Astrocyte of the spinal cord (primary cell): ENCODE results near the gene LZTR1.
"Not testable (repeated sequence)": the region's sequence is repeated elsewhere in the genome, so short reads cannot be mapped to it uniquely, and the experiment has no call there.

Source experiments
- DNase-seq: peaks from one replicate; pipeline ENCODE4 v3.0.0; 2011; ENCODE audit warnings: low read depth, low spot score
- H3K4me3 ChIP-seq: 2 replicates; pipeline ENCODE4 v1.5.1; 2011; ENCODE audit warnings: low read depth, mild to moderate bottlenecking, low read length, moderate library complexity
- in situ Hi-C: cut with HindIII; loops from 2 replicates; pipeline ENCODE4 v1.10.0; 2017; ENCODE audit warnings: low sequenced_read_pairs
- TF ChIP-seq, protein P1 (sequence below): IDR thresholded peaks from 2 replicates; pipeline ENCODE4 v1.5.1; 2012; ENCODE audit warnings: low read depth, mild to moderate bottlenecking, low read length, inconsistent platforms

LZTR1 gene

DNA sequence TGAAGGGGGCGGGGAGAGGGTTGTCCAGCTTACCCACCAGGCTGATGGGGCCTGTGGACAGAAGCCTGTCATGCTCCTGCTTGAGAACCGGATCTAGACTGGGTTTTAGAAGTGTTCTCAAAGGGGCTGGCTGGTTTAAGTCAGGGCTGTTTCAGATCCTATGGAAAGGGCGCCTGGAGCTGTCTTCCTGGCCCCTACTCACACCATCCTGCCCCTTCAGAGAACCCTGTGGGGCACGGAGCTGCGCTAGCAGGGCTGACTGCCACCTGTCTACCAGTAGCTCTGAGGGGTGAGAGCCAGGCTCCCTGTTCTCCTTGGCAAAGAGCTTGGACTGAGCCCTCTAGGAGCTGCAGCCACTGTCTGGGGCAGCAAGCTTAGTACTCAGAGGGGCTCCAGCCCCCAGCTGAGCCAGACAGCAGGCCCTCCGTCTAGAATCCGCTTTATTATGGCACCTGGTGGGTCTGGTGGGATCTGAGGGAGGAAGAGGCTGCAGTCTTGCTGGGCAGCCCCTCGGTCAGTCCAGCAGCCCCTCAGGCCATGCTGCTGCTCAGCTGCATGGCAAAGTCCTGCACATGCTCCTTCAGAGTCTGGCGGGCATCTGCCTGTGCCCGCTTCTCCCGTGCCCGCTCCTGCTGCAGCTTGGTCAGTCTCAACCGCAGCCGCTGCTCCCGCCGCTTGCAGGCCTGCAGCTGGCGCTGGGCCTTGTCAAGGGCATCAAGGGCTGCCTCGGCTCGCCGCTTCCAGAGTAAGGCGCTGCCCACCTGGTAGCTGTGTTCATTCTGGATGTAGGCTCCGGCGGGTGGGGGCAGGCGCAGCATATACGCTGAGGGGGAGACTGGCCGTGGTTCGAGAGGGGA is 17.5 kb downstream of the LZTR1 start:
- no peak for DNase-seq
- in situ Hi-C loops = no loop called here
- no peak overlapping the region for H3K4me3 ChIP-seq
- TF ChIP-seq, protein P1, sequence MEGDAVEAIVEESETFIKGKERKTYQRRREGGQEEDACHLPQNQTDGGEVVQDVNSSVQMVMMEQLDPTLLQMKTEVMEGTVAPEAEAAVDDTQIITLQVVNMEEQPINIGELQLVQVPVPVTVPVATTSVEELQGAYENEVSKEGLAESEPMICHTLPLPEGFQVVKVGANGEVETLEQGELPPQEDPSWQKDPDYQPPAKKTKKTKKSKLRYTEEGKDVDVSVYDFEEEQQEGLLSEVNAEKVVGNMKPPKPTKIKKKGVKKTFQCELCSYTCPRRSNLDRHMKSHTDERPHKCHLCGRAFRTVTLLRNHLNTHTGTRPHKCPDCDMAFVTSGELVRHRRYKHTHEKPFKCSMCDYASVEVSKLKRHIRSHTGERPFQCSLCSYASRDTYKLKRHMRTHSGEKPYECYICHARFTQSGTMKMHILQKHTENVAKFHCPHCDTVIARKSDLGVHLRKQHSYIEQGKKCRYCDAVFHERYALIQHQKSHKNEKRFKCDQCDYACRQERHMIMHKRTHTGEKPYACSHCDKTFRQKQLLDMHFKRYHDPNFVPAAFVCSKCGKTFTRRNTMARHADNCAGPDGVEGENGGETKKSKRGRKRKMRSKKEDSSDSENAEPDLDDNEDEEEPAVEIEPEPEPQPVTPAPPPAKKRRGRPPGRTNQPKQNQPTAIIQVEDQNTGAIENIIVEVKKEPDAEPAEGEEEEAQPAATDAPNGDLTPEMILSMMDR = no peak

DNA sequence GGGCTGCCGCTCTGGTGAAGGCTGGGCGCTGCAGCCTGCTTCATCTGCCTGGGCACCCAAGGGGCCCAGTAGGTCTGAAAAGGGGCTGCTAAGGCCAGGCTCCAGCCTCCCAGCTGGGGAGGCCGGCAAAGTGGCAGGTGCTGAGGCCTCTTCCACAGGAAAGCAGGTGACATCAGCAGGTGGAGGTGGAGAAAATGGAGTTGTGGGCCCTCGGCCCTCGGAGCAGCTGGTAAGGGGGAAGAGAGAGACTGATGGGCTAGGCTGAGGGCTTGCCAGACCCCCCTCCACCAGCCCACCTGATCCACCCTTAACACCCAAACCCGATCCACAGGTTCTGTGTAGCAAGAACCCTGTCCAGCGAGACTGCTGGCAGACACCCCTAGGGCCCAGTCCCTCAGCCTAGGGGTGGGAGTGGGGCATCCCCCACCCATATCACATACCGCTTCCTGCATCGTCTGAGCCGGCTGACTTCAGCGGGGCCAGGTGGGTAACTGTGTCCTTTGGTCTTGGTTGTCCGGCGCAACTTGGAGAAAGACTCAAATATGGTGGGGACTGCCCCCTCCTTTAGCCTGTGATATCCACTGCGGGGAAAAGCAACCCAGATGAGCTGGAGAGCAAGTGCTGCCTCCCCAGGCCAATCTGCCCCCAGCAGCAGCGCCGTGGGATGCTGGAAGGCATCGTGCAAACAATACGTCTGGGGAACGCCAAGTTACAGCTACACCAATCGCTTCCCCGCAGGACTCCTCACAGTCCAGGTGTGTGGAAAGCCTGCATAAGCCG is 18.3 kb downstream of the LZTR1 start:
- H3K4me3 ChIP-seq = peak overlapping the region; percentile 75
- TF ChIP-seq, protein P1 = no peak
- DNase-seq = no peak
- in situ Hi-C loops = no loop called here

DNA sequence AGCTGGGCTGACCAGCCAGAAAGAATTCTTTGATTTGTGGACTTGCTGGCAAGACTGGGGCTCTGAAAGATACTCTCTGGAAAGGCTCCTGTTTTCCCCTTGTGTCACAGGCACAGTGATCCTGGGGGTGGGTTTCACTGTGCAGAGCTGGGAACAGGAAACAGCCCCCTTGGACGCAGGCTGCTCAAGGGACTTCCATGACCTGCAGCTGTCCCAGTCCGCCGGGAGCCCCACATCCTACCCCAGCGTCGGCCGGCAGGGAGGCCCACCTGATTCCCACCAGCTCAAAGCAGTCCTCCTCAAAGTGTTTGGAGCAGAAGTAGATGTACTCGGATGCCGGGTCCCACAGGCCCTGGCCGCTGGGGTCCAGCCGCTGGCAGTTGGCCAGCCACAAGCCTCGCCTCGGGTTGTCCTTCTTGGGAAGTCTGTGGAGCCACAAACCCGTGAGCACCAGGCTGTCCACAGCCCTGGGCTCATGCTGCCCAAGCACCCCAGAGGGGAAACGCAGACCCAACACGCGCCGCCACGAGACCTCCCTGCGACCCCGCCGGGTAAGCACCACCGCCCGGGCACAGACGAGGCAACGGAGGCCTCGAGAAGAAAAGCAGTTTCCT is 19.0 kb downstream of the LZTR1 start:
- H3K4me3 ChIP-seq = peak overlapping the region; percentile 75
- in situ Hi-C loops = no loop called here
- no peak for DNase-seq
- TF ChIP-seq, protein P1 = no peak

DNA sequence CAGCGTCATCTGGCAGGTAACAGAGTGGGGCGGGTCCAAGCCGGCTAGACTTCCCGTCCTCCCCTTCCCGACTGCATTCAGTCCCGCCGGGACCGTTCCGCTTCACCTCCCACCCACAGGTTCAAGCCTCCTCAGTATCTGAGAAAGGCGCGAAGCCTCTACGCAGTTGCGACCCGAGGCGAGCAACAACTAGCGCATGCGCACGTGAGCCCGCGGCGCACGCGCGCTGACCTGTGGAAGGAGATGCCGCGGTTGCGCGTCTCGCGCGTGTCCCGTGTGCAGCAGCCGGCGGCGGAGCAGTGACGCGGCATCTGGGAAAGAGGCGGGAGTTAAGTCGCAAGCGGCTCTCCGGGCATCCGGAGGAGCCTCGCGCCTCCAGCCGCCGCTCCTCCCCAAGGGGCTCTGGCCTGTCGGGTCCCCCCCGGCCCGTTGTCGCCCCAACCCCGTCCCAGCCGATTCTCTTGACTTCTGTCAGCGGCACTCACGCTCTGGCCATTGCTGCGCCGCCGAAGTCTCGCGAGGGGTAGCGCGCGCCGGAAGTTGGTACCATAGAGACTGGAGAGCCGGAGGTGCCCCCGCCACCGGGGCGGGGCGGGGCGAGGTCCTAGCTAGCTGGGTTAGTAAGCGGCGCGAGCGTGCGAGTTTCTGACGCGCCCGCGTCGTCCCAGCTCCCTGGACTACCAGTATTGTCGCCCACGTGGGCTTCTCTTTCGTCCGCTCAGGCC is 19.7 kb downstream of the LZTR1 start, which contains the start of gene THAP7:
Gene THAP7, minus strand, starts transcription at position 518 of the 725 bp plus-strand sequence. Its CDS starts 207 bp downstream, at position 311.
- TF ChIP-seq, protein P1 = no peak
- in situ Hi-C loops = no loop called here
- H3K4me3 ChIP-seq = peak within 1 kb of the TSS; percentile 75
- peak; percentile 96 for DNase-seq

DNA sequence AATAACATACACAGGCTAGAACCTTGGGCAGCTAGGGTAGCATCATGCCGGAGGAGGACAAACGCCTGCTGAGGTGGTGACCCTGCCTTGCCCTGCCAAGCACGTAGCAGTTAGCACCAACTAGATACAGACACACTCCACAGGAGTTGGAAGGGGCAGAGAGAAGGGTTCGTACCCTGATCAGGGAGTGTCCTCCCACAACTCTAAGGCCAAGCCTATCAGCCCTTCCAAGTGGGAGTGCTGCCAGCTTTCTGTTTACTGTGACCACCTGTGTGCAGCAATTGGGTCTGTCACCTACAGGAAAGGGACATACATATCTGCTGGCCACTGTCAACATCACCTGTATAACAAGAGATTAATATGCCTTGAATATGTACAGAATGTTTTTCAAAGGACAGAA is 21.7 kb downstream of the LZTR1 start:
- TF ChIP-seq, protein P1 = no peak
- in situ Hi-C loops = no loop called here
- DNase-seq = no peak
- no peak overlapping the region for H3K4me3 ChIP-seq

DNA sequence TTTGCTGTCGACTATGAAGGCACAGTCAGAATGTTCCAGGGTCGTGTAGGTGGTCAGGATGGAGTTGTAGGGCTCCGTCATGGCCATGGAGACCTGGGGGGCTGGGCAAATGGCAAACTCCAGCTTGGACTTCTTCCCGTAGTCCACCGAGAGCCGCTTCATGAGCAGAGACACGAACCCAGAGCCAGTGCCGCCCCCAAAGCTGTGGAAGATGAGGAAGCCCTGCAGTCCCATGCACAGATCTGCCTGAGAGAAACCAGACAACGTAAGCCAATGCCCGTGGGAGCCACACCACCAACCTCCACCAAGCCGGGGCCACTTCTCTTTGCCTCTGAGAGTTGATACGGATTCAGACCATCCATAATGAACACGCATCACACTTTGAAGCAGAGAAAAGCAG is 27.1 kb downstream of the LZTR1 start:
- DNase-seq, H3K4me3 ChIP-seq, in situ Hi-C loops: not testable (repeated sequence)
